Activated naive CD4-positive, alpha-beta T cell treated with anti-CD3 and anti-CD28 coated beads, Interleukin-2, amount 50 U/mL, for 72 hours (primary cell): ENCODE data around the gene ROR2. TPM values are rescaled to one million over a fixed set of nuclear protein-coding genes. Genes with fewer than 3 reads are reported as not detected.
"Not testable (repeated sequence)": the region's sequence is repeated elsewhere in the genome, so short reads cannot be mapped to it uniquely, and the experiment has no call there.

ENCODE experiments used
- ATAC-seq, 2 donors: fragments of 150-1000 bp; cut with Tn5 transposase; 2 replicates each; pipeline ENCODE4 v1.10.0; 2021; ENCODE audit warnings: mild to moderate bottlenecking in 2 of 2, moderate library complexity in 2 of 2
- DNase-seq, 2 donors: peaks; one replicate each; pipeline ENCODE4 v3.0.0; 2021 to 2022; ENCODE audit warnings: low spot score in 2 of 2
- H3K27ac Mint-ChIP-seq, 2 donors: one replicate each; pipeline ENCODE4 v1.8.0; 2022; ENCODE audit warnings: mild to moderate bottlenecking in 2 of 2, mixed read lengths in 2 of 2
- H3K36me3 Mint-ChIP-seq, 2 donors: one replicate each; pipeline ENCODE4 v1.8.0; 2022; ENCODE audit warnings: mixed read lengths in 2 of 2
- H3K9me3 Mint-ChIP-seq, 2 donors: one replicate each; pipeline ENCODE4 v1.8.0; 2022; ENCODE audit warnings: mixed read lengths in 2 of 2
- total RNA-seq, 2 donors: library from RNA; stranded (reverse); gene quantifications; one replicate each; pipeline ENCODE4 v1.2.3, GENCODE V29; 2022

ROR2 gene
- total RNA-seq, 2 donors from 2014 or later = not detected

GRCh38 chr9:91557327-91557726 is 392.7 kb downstream of the ROR2 start:
- no peaks in the 10 kb centered on the region for H3K36me3 Mint-ChIP-seq
- H3K9me3 Mint-ChIP-seq = no peaks in the 10 kb centered on the region
- ATAC-seq (no peak), DNase-seq (no peak)
- no peak overlapping the region for H3K27ac Mint-ChIP-seq

- H3K36me3 Mint-ChIP-seq = no peaks in the 10 kb centered on the region
- H3K9me3 Mint-ChIP-seq = no peaks in the 10 kb centered on the region
- no peak for DNase-seq
- H3K27ac Mint-ChIP-seq = no peak overlapping the region
- no peak for ATAC-seq
These were observed 394.9 kb downstream of the ROR2 start for GRCh38 chr9:91555132-91555531.

- Mint-ChIP-seq H3K9me3 (no peaks in the 10 kb centered on the region), H3K36me3 (no peaks in the 10 kb centered on the region), H3K27ac (no peak overlapping the region)
- no peak for DNase-seq
- ATAC-seq = no peak
These were observed 400.9 kb downstream of the ROR2 start for GRCh38 chr9:91549177-91549576.

- Mint-ChIP-seq H3K9me3 (no peaks in the 10 kb centered on the region), H3K27ac (no peak overlapping the region), H3K36me3 (no peaks in the 10 kb centered on the region)
- ATAC-seq (no peak), DNase-seq (no peak)
These were observed 402.9 kb downstream of the ROR2 start for GRCh38 chr9:91547081-91547480.

GRCh38 chr9:91546574-91546973 is 403.5 kb downstream of the ROR2 start:
- DNase-seq = no peak
- Mint-ChIP-seq H3K36me3 (no peaks in the 10 kb centered on the region), H3K27ac (no peak overlapping the region), H3K9me3 (no peaks in the 10 kb centered on the region)
- peak in 1 of 2 donors; percentile 33 for ATAC-seq

GRCh38 chr9:91541734-91542133 is 408.3 kb downstream of the ROR2 start:
- Mint-ChIP-seq H3K27ac (no peak overlapping the region), H3K36me3 (no peaks in the 10 kb centered on the region), H3K9me3 (no peaks in the 10 kb centered on the region)
- DNase-seq (no peak), ATAC-seq (no peak)

- DNase-seq, ATAC-seq, H3K27ac Mint-ChIP-seq, H3K36me3 Mint-ChIP-seq, H3K9me3 Mint-ChIP-seq: not testable (repeated sequence)
These were observed 409.5 kb downstream of the ROR2 start for GRCh38 chr9:91540506-91540905.

- no peaks in the 10 kb centered on the region for H3K9me3 Mint-ChIP-seq
These were observed 413.8 kb downstream of the ROR2 start for GRCh38 chr9:91536211-91536691.

GRCh38 chr9:91534374-91534773 is 415.7 kb downstream of the ROR2 start:
- Mint-ChIP-seq H3K36me3 (no peaks in the 10 kb centered on the region), H3K9me3 (no peaks in the 10 kb centered on the region), H3K27ac (no peak overlapping the region)
- ATAC-seq (no peak), DNase-seq (no peak)

More at GRCh38 chr9:91536211-91536691, 413.8 kb downstream of the ROR2 start:
- DNase-seq (no peak), ATAC-seq (no peak)
- H3K36me3 Mint-ChIP-seq = no peaks in the 10 kb centered on the region
- H3K27ac Mint-ChIP-seq = no peak overlapping the region

GRCh38 chr9:91533382-91533781 is 416.6 kb downstream of the ROR2 start:
- DNase-seq (no peak), ATAC-seq (no peak)
- H3K27ac Mint-ChIP-seq = no peak overlapping the region
- H3K9me3 Mint-ChIP-seq = no peaks in the 10 kb centered on the region
- H3K36me3 Mint-ChIP-seq = no peaks in the 10 kb centered on the region

- DNase-seq (no peak), ATAC-seq (no peak)
- H3K27ac Mint-ChIP-seq = no peak overlapping the region
- no peaks in the 10 kb centered on the region for H3K36me3 Mint-ChIP-seq
- H3K9me3 Mint-ChIP-seq = peaks cover 0 to 4% of the 10 kb centered on the region in 2 donors
These were observed 417.7 kb downstream of the ROR2 start for GRCh38 chr9:91532325-91532724.

GRCh38 chr9:91530829-91531228 is 419.2 kb downstream of the ROR2 start:
- H3K27ac Mint-ChIP-seq = no peak overlapping the region
- no peaks in the 10 kb centered on the region for H3K36me3 Mint-ChIP-seq
- peaks cover 0 to 4% of the 10 kb centered on the region in 2 donors for H3K9me3 Mint-ChIP-seq
- ATAC-seq = no peak
- no peak for DNase-seq

GRCh38 chr9:91522481-91522880 is 427.5 kb downstream of the ROR2 start:
- H3K36me3 Mint-ChIP-seq = no peaks in the 10 kb centered on the region
- peaks cover 0 to 7% of the 10 kb centered on the region in 2 donors for H3K9me3 Mint-ChIP-seq
- no peak for DNase-seq
- no peak for ATAC-seq
- H3K27ac Mint-ChIP-seq = no peak overlapping the region

GRCh38 chr9:91519520-91520277 is 430.3 kb downstream of the ROR2 start:
- ATAC-seq (no peak), DNase-seq (no peak)
- Mint-ChIP-seq H3K36me3 (no peaks in the 10 kb centered on the region), H3K9me3 (peaks cover 0 to 3% of the 10 kb centered on the region in 2 donors), H3K27ac (no peak overlapping the region)

- no peak overlapping the region for H3K27ac Mint-ChIP-seq
- ATAC-seq (no peak), DNase-seq (no peak)
- no peaks in the 10 kb centered on the region for H3K9me3 Mint-ChIP-seq
- no peaks in the 10 kb centered on the region for H3K36me3 Mint-ChIP-seq
These were observed 431.6 kb downstream of the ROR2 start for GRCh38 chr9:91518462-91518861.

GRCh38 chr9:91517801-91518200 is 432.2 kb downstream of the ROR2 start:
- Mint-ChIP-seq H3K36me3 (no peaks in the 10 kb centered on the region), H3K27ac (no peak overlapping the region), H3K9me3 (no peaks in the 10 kb centered on the region)
- ATAC-seq = no peak
- DNase-seq = no peak

- not testable (repeated sequence) for H3K9me3 Mint-ChIP-seq, DNase-seq, ATAC-seq, H3K27ac Mint-ChIP-seq, H3K36me3 Mint-ChIP-seq
These were observed 432.7 kb downstream of the ROR2 start for GRCh38 chr9:91517332-91517731.

GRCh38 chr9:91516777-91517176 is 433.3 kb downstream of the ROR2 start:
- H3K36me3 Mint-ChIP-seq = no peaks in the 10 kb centered on the region
- peaks cover under 1 to 5% of the 10 kb centered on the region in 2 donors for H3K9me3 Mint-ChIP-seq
- DNase-seq = no peak
- no peak overlapping the region for H3K27ac Mint-ChIP-seq
- ATAC-seq = no peak
